ENCODE measurements around the gene BCL2L13. TPM values are rescaled to one million over a fixed set of nuclear protein-coding genes. Genes with fewer than 3 reads are reported as not detected.

BCL2L13 gene
- polyA plus RNA-seq, 3 donors, result 46.6 to 49.5 (median 47.4) TPM

DNA sequence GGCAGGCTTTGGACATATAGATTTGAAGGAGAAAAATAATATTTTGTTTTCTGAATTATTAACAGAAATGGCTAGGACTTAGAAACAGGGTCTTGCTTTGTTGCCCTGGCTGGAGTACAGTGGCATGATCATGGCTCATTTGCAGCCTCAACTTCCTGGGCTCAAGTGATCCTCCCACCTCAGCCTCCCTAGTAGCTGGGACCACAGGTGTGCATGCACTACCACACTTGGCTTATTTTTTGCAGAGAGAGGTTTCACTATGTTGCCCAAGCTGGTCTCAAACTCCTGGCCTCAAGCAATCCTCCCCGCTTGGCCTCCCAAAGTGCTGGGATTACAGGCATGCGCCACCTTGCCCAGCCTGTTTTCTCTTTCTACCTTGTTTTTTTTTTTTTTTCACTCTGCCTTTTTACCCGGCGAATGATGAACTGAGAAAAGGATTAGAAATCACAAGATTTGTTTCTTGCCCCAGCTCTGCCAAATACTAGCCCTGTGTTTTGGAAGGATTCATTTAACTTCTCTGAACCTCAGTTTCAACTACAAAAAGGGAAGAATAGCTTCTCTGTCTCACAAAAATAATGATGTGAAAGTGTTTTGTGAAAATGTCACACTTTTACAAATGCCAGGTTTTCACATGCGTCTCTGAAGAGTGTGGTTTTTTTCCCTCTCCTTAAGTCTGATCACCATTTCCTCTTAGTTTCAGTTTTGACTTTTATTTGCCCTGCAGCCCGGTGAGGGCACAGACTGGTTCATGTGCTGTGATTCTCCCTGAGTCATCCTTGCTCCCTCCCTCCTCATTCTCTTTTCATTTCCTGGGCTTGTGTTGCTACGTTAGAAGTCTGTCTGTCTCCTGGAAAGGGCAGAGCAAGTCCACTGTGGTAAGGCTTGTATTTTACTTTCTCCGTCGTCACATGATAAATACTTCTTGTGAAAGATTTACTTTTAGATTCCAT is 67.7 kb downstream of the BCL2L13 start:
- DNase-seq (ENCODE audit: extremely low read depth in 1 of 11, low read depth in 9 of 11, low spot score in 4 of 11), result peak in 3 of 11 donors; percentile 5 to 8 (median 7)

DNA sequence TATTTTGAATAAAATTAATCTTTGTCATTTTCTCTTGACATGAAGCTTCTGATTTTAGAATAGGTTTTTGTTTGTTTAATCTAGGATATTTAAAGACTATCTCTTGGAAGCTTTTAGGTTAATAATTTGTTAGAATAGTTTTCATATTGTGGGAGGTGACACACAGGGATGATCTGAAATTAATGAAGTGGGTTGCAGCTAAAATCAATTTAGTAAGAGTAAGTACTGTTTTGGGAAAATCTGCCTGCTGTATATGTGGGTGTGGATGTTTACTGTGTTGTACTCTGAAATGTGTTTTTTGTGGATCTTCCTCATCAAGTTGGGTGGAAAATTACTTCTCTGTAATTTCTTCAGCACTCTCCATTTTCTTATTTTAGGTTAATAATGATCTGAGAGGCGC is 68.4 kb downstream of the BCL2L13 start:
- DNase-seq (ENCODE audit: extremely low read depth in 1 of 11, low read depth in 9 of 11, low spot score in 4 of 11), result no peak

GRCh38 chr22:17707526-17707925 is 69.0 kb downstream of the BCL2L13 start:
- DNase-seq (ENCODE audit: extremely low read depth in 1 of 11, low read depth in 9 of 11, low spot score in 4 of 11), result no peak

DNA sequence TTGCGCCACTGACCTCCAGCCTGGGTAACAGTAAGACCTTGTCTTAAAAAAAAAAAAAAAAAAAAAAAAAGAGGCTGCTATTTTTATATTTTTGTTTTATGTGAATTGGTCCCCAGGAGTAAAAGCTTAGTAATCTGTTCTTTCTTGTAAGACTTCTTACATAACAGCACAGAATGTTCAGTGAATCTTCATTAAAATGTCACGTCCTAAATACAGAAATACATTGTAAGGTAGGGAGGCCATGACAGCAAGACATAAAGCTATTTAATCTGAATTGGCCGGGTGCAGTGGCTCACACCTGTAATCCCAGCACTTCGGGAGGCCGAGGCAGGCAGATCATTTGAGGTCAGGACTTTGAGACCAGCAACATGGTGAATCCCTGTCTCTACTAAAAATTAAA is 71.5 kb downstream of the BCL2L13 start:
- no peak for DNase-seq (ENCODE audit: extremely low read depth in 1 of 11, low read depth in 9 of 11, low spot score in 4 of 11)

- DNase-seq (ENCODE audit: extremely low read depth in 1 of 11, low read depth in 9 of 11, low spot score in 4 of 11), result no peak
Observed at GRCh38 chr22:17712441-17712840, 73.9 kb downstream of the BCL2L13 start.

- DNase-seq (ENCODE audit: extremely low read depth in 1 of 11, low read depth in 9 of 11, low spot score in 4 of 11), result no peak
Observed at GRCh38 chr22:17716529-17716928, 78.0 kb downstream of the BCL2L13 start.

- DNase-seq (ENCODE audit: extremely low read depth in 1 of 11, low read depth in 9 of 11, low spot score in 4 of 11), result no peak
Observed at GRCh38 chr22:17717708-17718107, 79.2 kb downstream of the BCL2L13 start.

- DNase-seq (ENCODE audit: extremely low read depth in 1 of 11, low read depth in 9 of 11, low spot score in 4 of 11), result no peak
Observed at GRCh38 chr22:17719911-17720310, 81.4 kb downstream of the BCL2L13 start.

GRCh38 chr22:17724241-17724640 is 85.7 kb downstream of the BCL2L13 start:
- no peak for DNase-seq (ENCODE audit: extremely low read depth in 1 of 11, low read depth in 9 of 11, low spot score in 4 of 11)

GRCh38 chr22:17724678-17725499 is 86.3 kb downstream of the BCL2L13 start:
- no peak for DNase-seq (ENCODE audit: extremely low read depth in 1 of 11, low read depth in 9 of 11, low spot score in 4 of 11)

DNA sequence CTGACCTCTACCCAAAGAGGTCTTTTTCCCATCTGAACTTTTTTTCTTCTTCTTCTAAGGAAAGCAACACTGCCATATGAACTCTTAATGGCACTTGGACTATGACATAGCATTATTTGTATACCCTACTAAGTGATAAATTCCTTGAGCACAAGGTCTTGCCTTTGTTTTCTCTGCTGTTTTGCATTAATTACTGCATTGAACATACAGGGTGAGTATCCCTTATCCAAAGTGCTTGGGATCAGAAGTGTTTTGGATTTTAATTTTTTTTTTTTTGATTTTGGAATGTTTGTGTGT is 86.9 kb downstream of the BCL2L13 start:
- no peak for DNase-seq (ENCODE audit: extremely low read depth in 1 of 11, low read depth in 9 of 11, low spot score in 4 of 11)

GRCh38 chr22:17726006-17726927 is 87.7 kb downstream of the BCL2L13 start:
- no peak for DNase-seq (ENCODE audit: extremely low read depth in 1 of 11, low read depth in 9 of 11, low spot score in 4 of 11)

- no peak for DNase-seq (ENCODE audit: extremely low read depth in 1 of 11, low read depth in 9 of 11, low spot score in 4 of 11)
Observed at GRCh38 chr22:17726928-17727897, 88.7 kb downstream of the BCL2L13 start.

- DNase-seq (ENCODE audit: extremely low read depth in 1 of 11, low read depth in 9 of 11, low spot score in 4 of 11), result no peak
Observed at GRCh38 chr22:17728786-17729185, 90.2 kb downstream of the BCL2L13 start.

DNA sequence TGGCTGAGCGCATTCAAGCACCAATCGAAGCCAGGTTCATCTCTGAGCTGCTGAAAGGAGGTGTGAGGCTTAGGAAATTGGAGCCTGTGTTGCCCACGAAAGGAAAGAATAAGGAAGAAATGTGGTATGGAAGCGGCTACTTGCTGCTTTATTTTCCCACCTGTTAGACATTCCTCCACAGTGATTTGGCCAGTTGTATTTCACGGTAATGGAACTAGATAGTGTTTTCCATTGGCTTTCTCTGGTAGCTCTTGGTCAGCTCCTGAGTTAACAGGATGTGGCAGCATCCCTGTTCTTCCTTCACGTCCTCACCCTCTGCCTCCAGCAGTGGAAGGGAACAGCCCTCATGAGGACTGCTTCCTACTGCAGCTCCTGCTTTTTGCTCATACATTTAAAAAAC is 91.0 kb downstream of the BCL2L13 start:
- DNase-seq (ENCODE audit: extremely low read depth in 1 of 11, low read depth in 9 of 11, low spot score in 4 of 11), result no peak

DNA sequence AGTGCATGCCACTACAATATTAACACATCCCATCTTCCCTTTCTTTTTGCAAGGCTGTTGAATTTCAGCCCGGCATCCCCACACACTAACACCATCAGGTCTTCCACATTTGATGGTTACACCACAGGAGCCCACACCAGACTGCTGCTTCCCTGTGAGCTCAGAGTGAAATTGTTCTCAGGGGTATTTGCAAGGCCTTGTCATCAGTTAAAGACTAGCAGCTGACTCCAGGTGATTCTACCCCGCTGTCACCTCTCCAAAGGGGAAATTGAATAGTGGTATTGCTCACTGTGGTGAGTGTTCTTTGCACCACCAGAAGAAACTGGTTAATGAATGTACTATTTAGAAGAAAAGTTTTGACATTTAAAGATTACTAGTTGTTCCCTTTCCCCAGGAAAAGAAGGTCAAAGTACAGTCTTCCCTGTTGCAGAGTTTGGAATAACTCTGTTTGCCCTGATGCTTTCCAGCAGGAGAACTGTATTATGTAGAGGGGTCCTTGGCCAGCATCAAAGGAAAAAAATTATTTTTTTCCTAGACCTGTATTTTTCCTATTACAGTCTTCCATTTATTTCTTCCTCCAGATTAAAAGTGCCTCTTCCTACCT is 93.8 kb downstream of the BCL2L13 start:
- DNase-seq (ENCODE audit: extremely low read depth in 1 of 11, low read depth in 9 of 11, low spot score in 4 of 11), result no peak

DNA sequence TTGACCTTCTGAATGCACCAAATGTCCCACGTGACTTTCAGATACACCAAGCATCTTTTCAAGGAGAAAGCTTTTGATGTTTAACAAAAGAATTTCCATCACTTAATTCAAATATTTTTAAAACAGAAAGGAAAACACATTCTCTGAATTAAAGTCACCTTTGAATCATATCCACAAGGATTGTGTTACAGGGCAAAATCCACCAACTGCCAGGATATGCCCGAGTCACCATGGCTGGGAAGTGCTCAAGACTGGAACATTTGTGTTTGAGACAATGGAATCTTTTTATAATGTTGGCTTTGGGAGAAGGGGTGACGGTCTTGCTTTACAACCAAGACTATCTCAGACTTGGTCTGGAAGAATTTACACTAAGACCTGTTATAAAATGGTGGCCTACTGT is 94.9 kb downstream of the BCL2L13 start:
- no peak for DNase-seq (ENCODE audit: extremely low read depth in 1 of 11, low read depth in 9 of 11, low spot score in 4 of 11)

- DNase-seq (ENCODE audit: extremely low read depth in 1 of 11, low read depth in 9 of 11, low spot score in 4 of 11), result no peak
Observed at GRCh38 chr22:17734187-17734586, 95.6 kb downstream of the BCL2L13 start.
